Activated CD4-positive, alpha-beta T cell treated with anti-CD3 and anti-CD28 coated beads, Interleukin-2, amount 10 ng/mL, durations not matched to agents 7 days and 5 days (primary cell): ENCODE results near the gene PCNP. TPM values are rescaled to one million over a fixed set of nuclear protein-coding genes. Genes with fewer than 3 reads are reported as not detected.
"Not testable (repeated sequence)": the region's sequence is repeated elsewhere in the genome, so short reads cannot be mapped to it uniquely, and the experiment has no call there.

Source experiments
- CTCF ChIA-PET: fragments of 350-600 bp; sonication (Branson Sonifier 250); formaldehyde crosslinking; loops from one replicate; lab custom pipeline; 2021; ENCODE audit warnings: antibody characterized with exemption; lab: Charles Lee
- POLR2A ChIA-PET: fragments of 350-600 bp; sonication (Branson Sonifier 250); formaldehyde crosslinking; loops from one replicate; lab custom pipeline; 2021; ENCODE audit warnings: antibody characterized with exemption; lab: Charles Lee
- DNase-seq: peaks from one replicate; pipeline ENCODE4 v3.0.0-alpha.2; 2020
- H3K27ac Mint-ChIP-seq: one replicate; pipeline ENCODE4 v1.8.0; 2021; ENCODE audit warnings: mild to moderate bottlenecking, moderate library complexity, mixed read lengths
- H3K27me3 Mint-ChIP-seq: one replicate; pipeline ENCODE4 v1.8.0; 2021; ENCODE audit warnings: mixed read lengths
- H3K36me3 Mint-ChIP-seq: one replicate; pipeline ENCODE4 v1.8.0; 2021; ENCODE audit warnings: low read depth, mixed read lengths
- H3K4me1 Mint-ChIP-seq: one replicate; pipeline ENCODE4 v1.8.0; 2021; ENCODE audit warnings: mixed read lengths
- H3K4me3 Mint-ChIP-seq: one replicate; pipeline ENCODE4 v1.8.0; 2021; ENCODE audit warnings: mild to moderate bottlenecking, moderate library complexity, mixed read lengths
- H3K9me3 Mint-ChIP-seq: one replicate; pipeline ENCODE4 v1.8.0; 2021; ENCODE audit warnings: mixed read lengths
- total RNA-seq, 2 experiments: library from RNA; stranded (reverse); gene quantifications; one replicate each; pipeline ENCODE4 v1.2.3, GENCODE V29; 2021

Gene PCNP
- total RNA-seq, 2 experiments from 2014 or later = 169 to 191 TPM

- H3K4me1 Mint-ChIP-seq = peaks cover 10% of the 10 kb centered on the region
- POLR2A ChIA-PET = interaction anchor here (0.6 kb wide), 1 partner anchor 15 kb away, joined by 3 read pairs; no protein-coding TSS in a partner anchor
- no peaks in the 10 kb centered on the region for H3K9me3 Mint-ChIP-seq
- no peak for DNase-seq
- no peaks in the 10 kb centered on the region for H3K36me3 Mint-ChIP-seq
- CTCF ChIA-PET = interaction anchor here (0.6 to 1.3 kb wide), 3 partner anchors 53 to 125 kb away, joined by 3 to 4 read pairs (median 3); partner anchors contain the start of gene SENP7
- H3K27ac Mint-ChIP-seq = no peak overlapping the region
- no peak overlapping the region for H3K4me3 Mint-ChIP-seq
- no peaks in the 10 kb centered on the region for H3K27me3 Mint-ChIP-seq
These were observed 64.3 kb downstream of the PCNP start for GRCh38 chr3:101638261-101638745.

GRCh38 chr3:101639280-101639963 is 65.4 kb downstream of the PCNP start:
- no peaks in the 10 kb centered on the region for H3K9me3 Mint-ChIP-seq
- no peak overlapping the region for H3K4me3 Mint-ChIP-seq
- ChIA-PET CTCF (interaction anchor here (1.1 to 1.6 kb wide), 3 partner anchors 27 to 61 kb away, joined by 3 to 4 read pairs (median 4); no protein-coding TSS in a partner anchor), POLR2A (no interaction called here)
- no peaks in the 10 kb centered on the region for H3K36me3 Mint-ChIP-seq
- no peak overlapping the region for H3K27ac Mint-ChIP-seq
- no peak for DNase-seq
- H3K27me3 Mint-ChIP-seq = no peaks in the 10 kb centered on the region
- H3K4me1 Mint-ChIP-seq = peaks cover 21% of the 10 kb centered on the region

- no peak overlapping the region for H3K4me3 Mint-ChIP-seq
- H3K9me3 Mint-ChIP-seq = no peaks in the 10 kb centered on the region
- ChIA-PET CTCF (interaction anchor here (1.6 kb wide), 1 partner anchor 26 kb away, joined by 4 read pairs; no protein-coding TSS in a partner anchor), POLR2A (no interaction called here)
- no peaks in the 10 kb centered on the region for H3K27me3 Mint-ChIP-seq
- no peaks in the 10 kb centered on the region for H3K36me3 Mint-ChIP-seq
- H3K27ac Mint-ChIP-seq = no peak overlapping the region
- H3K4me1 Mint-ChIP-seq = peaks cover 30% of the 10 kb centered on the region
- DNase-seq = no peak
These were observed 66.3 kb downstream of the PCNP start for GRCh38 chr3:101640256-101640655.

- POLR2A ChIA-PET = interaction anchor here (0.6 kb wide), 1 partner anchor 406 kb away, joined by 4 read pairs; no protein-coding TSS in a partner anchor
- not testable (repeated sequence) for H3K36me3 Mint-ChIP-seq, H3K9me3 Mint-ChIP-seq, H3K27me3 Mint-ChIP-seq, DNase-seq, H3K4me3 Mint-ChIP-seq
- peak overlapping the region; percentile 55 for H3K27ac Mint-ChIP-seq
- CTCF ChIA-PET = interaction anchor here (0.5 to 1.6 kb wide), 2 partner anchors 24 to 91 kb away, joined by 4 to 5 read pairs; no protein-coding TSS in a partner anchor
- peaks cover 36% of the 10 kb centered on the region for H3K4me1 Mint-ChIP-seq
These were observed 67.6 kb downstream of the PCNP start for GRCh38 chr3:101641397-101642115.

- Mint-ChIP-seq H3K27me3 (no peaks in the 10 kb centered on the region), H3K27ac (no peak overlapping the region), H3K4me1 (peaks cover 36% of the 10 kb centered on the region), H3K36me3 (peaks cover 11% of the 10 kb centered on the region), H3K9me3 (no peaks in the 10 kb centered on the region), H3K4me3 (no peak overlapping the region)
- no peak for DNase-seq
- POLR2A ChIA-PET = no interaction called here
- CTCF ChIA-PET = no interaction called here
These were observed 68.5 kb downstream of the PCNP start for GRCh38 chr3:101642441-101642840.

- CTCF ChIA-PET = no interaction called here
- Mint-ChIP-seq H3K27me3 (no peaks in the 10 kb centered on the region), H3K9me3 (no peaks in the 10 kb centered on the region), H3K36me3 (peaks cover 13% of the 10 kb centered on the region), H3K4me3 (no peak overlapping the region), H3K27ac (peak overlapping the region; percentile 74), H3K4me1 (peaks cover 36% of the 10 kb centered on the region)
- no peak for DNase-seq
- POLR2A ChIA-PET = no interaction called here
These were observed 69.2 kb downstream of the PCNP start for GRCh38 chr3:101643009-101643844.

Other genes with a start within 250 kb of the PCNP start
- gene SENP7, start 61.0 kb upstream of the PCNP start, total RNA-seq = 10 to 100 TPM; 32.1 to 34.2 TPM
- gene TRMT10C, start 12.3 kb upstream of the PCNP start, total RNA-seq = 10 to 100 TPM; 26.4 to 31.7 TPM
- gene ZBTB11, start 103.0 kb downstream of the PCNP start, total RNA-seq = 10 to 100 TPM; 30.5 to 34.0 TPM
- gene RPL24, start 112.5 kb downstream of the PCNP start, total RNA-seq = 1,000 to 10,000 TPM; 1,026 to 1,105 TPM
- gene CEP97, start 150.4 kb downstream of the PCNP start, total RNA-seq = 10 to 100 TPM; 23.7 to 24.5 TPM
- gene NXPE3, start 205.0 kb downstream of the PCNP start, total RNA-seq = 10 to 100 TPM; 28.5 to 29.5 TPM